Measurements from ENCODE around the gene TMEM63B. TPM values are rescaled to one million over a fixed set of nuclear protein-coding genes. Genes with fewer than 3 reads are reported as not detected.

The TMEM63B gene
- polyA plus RNA-seq, 1 donor from 2014 or later = 2.8 TPM

- H3K9me3 Mint-ChIP-seq = no peaks in the 10 kb centered on the region
- H3K27ac Mint-ChIP-seq = no peak overlapping the region
Observed at GRCh38 chr6:44156494-44157151, 29.3 kb downstream of the TMEM63B start.

GRCh38 chr6:44157152-44157521 lies 29.8 kb downstream of the TMEM63B start:
- H3K27ac Mint-ChIP-seq = no peak overlapping the region
- no peaks in the 10 kb centered on the region for H3K9me3 Mint-ChIP-seq
- peaks cover 0 to 2% (median 0%) of the 10 kb centered on the region in 3 donors for H3K4me1 Mint-ChIP-seq
- peaks cover 5% of the 10 kb centered on the region for H3K27me3 Mint-ChIP-seq
- no peaks in the 10 kb centered on the region for H3K36me3 Mint-ChIP-seq
- H3K4me3 Mint-ChIP-seq = no peak overlapping the region

More at GRCh38 chr6:44156494-44157151, 29.3 kb downstream of the TMEM63B start:
- H3K4me3 Mint-ChIP-seq = no peak overlapping the region
- no peaks in the 10 kb centered on the region for H3K36me3 Mint-ChIP-seq
- peaks cover 1% of the 10 kb centered on the region for H3K27me3 Mint-ChIP-seq
- H3K4me1 Mint-ChIP-seq = peaks cover 0 to 3% (median 0%) of the 10 kb centered on the region in 3 donors

GRCh38 chr6:44158770-44159228 lies 31.4 kb downstream of the TMEM63B start, which contains the start of gene CAPN11:
Gene CAPN11 (plus strand): TSS chr6:44158820. CDS start chr6:44158849, 29 bp downstream.
- H3K4me1 Mint-ChIP-seq = peaks cover 0 to 2% (median 0%) of the 10 kb centered on the region in 3 donors
- no peaks in the 10 kb centered on the region for H3K36me3 Mint-ChIP-seq
- peaks cover 8% of the 10 kb centered on the region for H3K27me3 Mint-ChIP-seq
- H3K4me3 Mint-ChIP-seq = no peak within 1 kb of the TSS
- no peak within 1 kb of the TSS for H3K27ac Mint-ChIP-seq
- no peaks in the 10 kb centered on the region for H3K9me3 Mint-ChIP-seq

GRCh38 chr6:44161997-44162338 lies 34.6 kb downstream of the TMEM63B start:
- Mint-ChIP-seq H3K27me3 (peaks cover 23% of the 10 kb centered on the region), H3K9me3 (no peaks in the 10 kb centered on the region), H3K27ac (peak overlapping the region in 1 of 3 donors; percentile 76), H3K4me3 (no peak overlapping the region), H3K4me1 (peaks cover 0 to 2% (median 0%) of the 10 kb centered on the region in 3 donors), H3K36me3 (no peaks in the 10 kb centered on the region)

- H3K4me3 Mint-ChIP-seq = no peak overlapping the region
- H3K27me3 Mint-ChIP-seq = peaks cover 25% of the 10 kb centered on the region
- no peak overlapping the region for H3K27ac Mint-ChIP-seq
- no peaks in the 10 kb centered on the region for H3K36me3 Mint-ChIP-seq
- no peaks in the 10 kb centered on the region for H3K9me3 Mint-ChIP-seq
- H3K4me1 Mint-ChIP-seq = no peaks in the 10 kb centered on the region
Observed at GRCh38 chr6:44162876-44163625, 35.7 kb downstream of the TMEM63B start.

GRCh38 chr6:44166116-44166515 lies 38.8 kb downstream of the TMEM63B start:
- Mint-ChIP-seq H3K4me1 (no peaks in the 10 kb centered on the region), H3K27ac (no peak overlapping the region), H3K9me3 (no peaks in the 10 kb centered on the region), H3K4me3 (peak overlapping the region in 1 of 4 donors; percentile 23), H3K27me3 (peaks cover 33% of the 10 kb centered on the region), H3K36me3 (no peaks in the 10 kb centered on the region)

GRCh38 chr6:44166591-44167184 lies 39.3 kb downstream of the TMEM63B start:
- no peaks in the 10 kb centered on the region for H3K36me3 Mint-ChIP-seq
- no peaks in the 10 kb centered on the region for H3K4me1 Mint-ChIP-seq
- H3K27ac Mint-ChIP-seq = no peak overlapping the region
- no peaks in the 10 kb centered on the region for H3K9me3 Mint-ChIP-seq
- peak overlapping the region in 1 of 4 donors; percentile 23 for H3K4me3 Mint-ChIP-seq
- H3K27me3 Mint-ChIP-seq = peaks cover 32% of the 10 kb centered on the region

- H3K36me3 Mint-ChIP-seq = no peaks in the 10 kb centered on the region
- H3K27ac Mint-ChIP-seq = no peak overlapping the region
- H3K4me1 Mint-ChIP-seq = peaks cover 0 to 1% (median under 1%) of the 10 kb centered on the region in 3 donors
- peaks cover 29% of the 10 kb centered on the region for H3K27me3 Mint-ChIP-seq
- H3K4me3 Mint-ChIP-seq = no peak overlapping the region
- no peaks in the 10 kb centered on the region for H3K9me3 Mint-ChIP-seq
Observed at GRCh38 chr6:44167567-44167966, 40.2 kb downstream of the TMEM63B start.

- Mint-ChIP-seq H3K4me1 (peaks cover 0 to 6% (median 3%) of the 10 kb centered on the region in 3 donors), H3K27ac (no peak overlapping the region), H3K4me3 (no peak overlapping the region), H3K9me3 (no peaks in the 10 kb centered on the region), H3K27me3 (peaks cover 29% of the 10 kb centered on the region), H3K36me3 (no peaks in the 10 kb centered on the region)
Observed at GRCh38 chr6:44169154-44169553, 41.8 kb downstream of the TMEM63B start.

GRCh38 chr6:44169886-44170570 lies 42.7 kb downstream of the TMEM63B start:
- H3K27me3 Mint-ChIP-seq = peaks cover 24% of the 10 kb centered on the region
- peaks cover 0 to 3% (median 0%) of the 10 kb centered on the region in 3 donors for H3K9me3 Mint-ChIP-seq
- H3K36me3 Mint-ChIP-seq = no peaks in the 10 kb centered on the region
- no peak overlapping the region for H3K4me3 Mint-ChIP-seq
- no peak overlapping the region for H3K27ac Mint-ChIP-seq
- peaks cover 0 to 6% (median 3%) of the 10 kb centered on the region in 3 donors for H3K4me1 Mint-ChIP-seq

GRCh38 chr6:44171899-44172546 lies 44.7 kb downstream of the TMEM63B start:
- Mint-ChIP-seq H3K36me3 (no peaks in the 10 kb centered on the region), H3K27ac (no peak overlapping the region), H3K27me3 (peaks cover 13% of the 10 kb centered on the region), H3K9me3 (peaks cover 0 to 3% (median 0%) of the 10 kb centered on the region in 3 donors), H3K4me3 (no peak overlapping the region), H3K4me1 (peaks cover 0 to 7% (median 6%) of the 10 kb centered on the region in 3 donors)

- Mint-ChIP-seq H3K9me3 (peaks cover 0 to 3% (median 0%) of the 10 kb centered on the region in 3 donors), H3K27ac (peak overlapping the region in 1 of 3 donors; percentile 67), H3K4me3 (no peak overlapping the region), H3K27me3 (peaks cover 17% of the 10 kb centered on the region), H3K4me1 (peaks cover 4 to 12% (median 7%) of the 10 kb centered on the region in 3 donors), H3K36me3 (no peaks in the 10 kb centered on the region)
Observed at GRCh38 chr6:44172731-44173500, 45.6 kb downstream of the TMEM63B start.

- H3K4me1 Mint-ChIP-seq = peaks cover 5 to 12% (median 12%) of the 10 kb centered on the region in 3 donors
- H3K36me3 Mint-ChIP-seq = no peaks in the 10 kb centered on the region
- H3K27ac Mint-ChIP-seq = peak overlapping the region in 1 of 3 donors; percentile 83
- H3K4me3 Mint-ChIP-seq = peak overlapping the region in 2 of 4 donors; percentile 24 to 75
- peaks cover 0 to 3% (median 0%) of the 10 kb centered on the region in 3 donors for H3K9me3 Mint-ChIP-seq
- peaks cover 10% of the 10 kb centered on the region for H3K27me3 Mint-ChIP-seq
Observed at GRCh38 chr6:44176130-44176761, 48.9 kb downstream of the TMEM63B start.

Measured in IgD-negative memory B cell (primary cell).